A673 (cell line): ENCODE measurements around the gene SELENOI.
"Not testable (repeated sequence)": the region's sequence is repeated elsewhere in the genome, so short reads cannot be mapped to it uniquely, and the experiment has no call there.

ENCODE experiments used
- CTCF ChIP-seq: fragments of 300-800, 200-600 bp; sonication (generic); conservative IDR thresholded peaks from 2 replicates; pipeline ENCODE4 v1.5.1; 2017; ENCODE audit warnings: low read depth, mild to moderate bottlenecking, antibody characterized with exemption, low read length, moderate library complexity, mixed read lengths
- EZH2 ChIP-seq: fragments of 200-600 bp; sonication (generic); IDR thresholded peaks from 2 replicates; pipeline ENCODE4 v1.6.1; 2017; ENCODE audit warnings: borderline replicate concordance, low read depth, mild to moderate bottlenecking, mixed read lengths, antibody characterized with exemption, low read length; ENCODE audit not compliant: poor library complexity, severe bottlenecking

GRCh38 chr2:26305094-26305493 is 40.8 kb upstream of the SELENOI start:
- not testable (repeated sequence) for TF ChIP-seq CTCF, EZH2
